ENCODE results near the gene STXBP4.

DNA sequence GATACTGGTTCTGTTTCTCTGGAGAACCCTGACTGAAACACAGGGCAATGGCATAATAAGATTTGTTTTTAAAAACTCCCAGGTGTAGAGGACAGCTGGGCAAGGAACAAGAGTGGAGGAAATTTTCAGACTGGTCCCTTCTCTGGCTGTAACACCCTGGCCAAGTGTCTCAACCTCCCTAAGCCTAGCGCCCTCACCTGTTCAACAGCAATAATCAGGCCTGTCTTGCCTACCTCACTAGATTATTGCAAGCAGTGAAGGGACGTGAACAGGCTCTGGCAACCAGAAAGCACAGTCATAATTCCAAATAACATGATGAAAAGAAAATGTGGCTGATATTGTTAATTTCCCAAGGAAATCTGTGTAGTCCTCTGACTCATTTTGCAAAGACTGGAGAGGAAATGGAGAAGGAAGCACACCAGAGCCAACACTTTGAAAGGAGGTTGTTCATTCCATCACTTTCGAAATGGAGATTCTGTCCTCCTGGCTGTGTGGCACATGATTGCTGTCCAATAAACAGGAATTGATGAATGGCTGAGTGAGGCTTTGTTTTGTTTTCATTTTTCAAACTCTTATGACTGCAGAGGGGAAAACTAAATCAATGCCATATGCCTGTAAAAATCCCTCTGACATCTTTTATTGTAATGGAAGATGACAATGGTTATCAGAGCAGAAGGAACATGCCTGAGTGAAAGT is 208.7 kb downstream of the STXBP4 start:
- TF ChIP-seq YY1 (IDR thresholded peaks at IDR 0.05; ENCODE audit: insufficient read depth, insufficient read length) (no peak), ZNF274 (IDR thresholded peaks at IDR 0.05; ENCODE audit: low read depth, low read length) (no peak), SUZ12 (IDR thresholded peaks at IDR 0.05; ENCODE audit: extremely low read depth, insufficient read depth, insufficient read length) (no peak)
